ENCODE results near the gene CYP4F22.
"Not testable (repeated sequence)": the region's sequence is repeated elsewhere in the genome, so short reads cannot be mapped to it uniquely, and the experiment has no call there.

CYP4F22 gene

DNA sequence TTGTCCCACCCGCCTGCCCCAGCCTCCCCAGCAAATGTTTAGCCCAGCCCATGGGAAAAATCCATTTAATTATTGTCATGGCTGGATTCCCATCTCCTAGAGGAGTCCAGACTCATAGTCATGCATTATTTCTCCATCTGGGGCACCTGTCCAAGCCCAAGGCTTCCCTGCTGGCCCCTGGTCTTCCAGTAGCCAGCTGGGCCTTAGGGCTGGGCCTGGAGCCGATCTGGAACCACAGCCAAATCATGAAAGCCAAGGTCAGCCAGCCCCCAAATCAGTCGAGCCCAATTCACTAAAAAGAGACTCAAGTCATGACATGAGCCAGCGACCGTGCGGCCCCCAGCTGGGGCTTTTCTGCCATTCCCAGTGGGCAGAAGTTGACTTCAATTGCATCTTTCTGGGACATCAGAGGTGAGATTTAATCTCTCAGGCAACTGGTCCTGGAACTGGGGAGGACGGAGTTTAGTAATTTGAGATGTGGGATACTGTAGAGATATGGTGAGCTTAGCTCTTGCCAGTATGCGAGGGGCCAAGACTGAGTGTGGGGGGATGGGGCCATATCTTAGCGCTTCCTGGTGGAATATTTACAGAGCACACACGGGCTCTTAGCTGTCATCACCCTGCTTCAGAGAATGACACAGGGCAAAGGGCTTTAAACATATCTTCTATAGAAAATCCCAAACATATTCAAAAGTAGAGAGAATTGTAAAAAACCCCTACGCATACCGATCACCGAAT is 19.7 kb upstream of the CYP4F22 start:
- DNase-seq (ENCODE audit: low read depth in 4 of 4, low spot score in 1 of 4), result no peak

GRCh38 chr19:15495151-15495550 is 13.2 kb upstream of the CYP4F22 start:
- no peak for DNase-seq (ENCODE audit: low read depth in 4 of 4, low spot score in 1 of 4)

- DNase-seq (ENCODE audit: low read depth in 4 of 4, low spot score in 1 of 4), result no peak
These were observed 10.0 kb upstream of the CYP4F22 start for GRCh38 chr19:15498156-15498858.

- DNase-seq (ENCODE audit: low read depth in 4 of 4, low spot score in 1 of 4), result no peak
These were observed 9.4 kb upstream of the CYP4F22 start for GRCh38 chr19:15498910-15499309.

DNA sequence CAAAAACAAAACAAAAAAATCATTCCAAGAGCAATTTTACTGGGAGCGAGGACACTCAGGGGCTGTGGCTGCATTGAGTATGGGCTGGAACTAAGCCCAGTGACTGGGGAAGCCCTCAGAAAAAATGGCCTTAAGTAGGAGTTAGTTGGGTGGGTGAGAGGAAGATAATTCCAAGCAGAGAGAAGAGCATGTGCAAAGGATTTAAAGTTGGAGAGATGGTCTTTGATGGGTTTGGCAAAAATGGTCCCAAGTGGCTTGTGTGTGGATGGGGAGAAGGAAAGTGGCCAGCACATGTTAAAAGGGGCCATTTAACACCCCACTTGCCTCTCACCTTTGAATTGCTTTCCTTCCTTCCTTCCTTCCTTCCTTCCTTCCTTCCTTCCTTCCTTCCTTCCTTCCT is 6.7 kb upstream of the CYP4F22 start:
- no peak for DNase-seq (ENCODE audit: low read depth in 4 of 4, low spot score in 1 of 4)

DNA sequence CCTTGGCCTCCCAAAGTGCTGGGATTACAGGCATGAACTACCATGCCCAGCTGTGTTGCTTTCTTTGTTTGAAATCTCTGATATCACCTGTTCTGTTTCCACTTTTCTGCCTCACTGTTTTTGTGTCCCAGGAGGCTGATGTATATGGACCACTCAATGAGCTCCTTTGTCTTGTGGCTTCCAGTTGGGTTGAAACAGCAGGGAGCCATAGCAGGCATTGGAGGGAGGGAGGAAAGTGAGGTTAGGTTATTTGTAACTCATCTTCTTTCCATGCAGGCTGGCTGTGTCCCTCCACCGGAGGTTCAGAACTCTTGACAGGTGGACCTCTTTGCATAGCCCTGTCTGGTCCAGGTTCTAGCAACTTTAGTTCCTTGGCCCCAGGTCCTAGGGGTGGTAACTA is 6.1 kb upstream of the CYP4F22 start:
- DNase-seq (ENCODE audit: low read depth in 4 of 4, low spot score in 1 of 4), result no peak

- no peak for DNase-seq (ENCODE audit: low read depth in 4 of 4, low spot score in 1 of 4)
These were observed 2.2 kb upstream of the CYP4F22 start for GRCh38 chr19:15506074-15506571.

DNA sequence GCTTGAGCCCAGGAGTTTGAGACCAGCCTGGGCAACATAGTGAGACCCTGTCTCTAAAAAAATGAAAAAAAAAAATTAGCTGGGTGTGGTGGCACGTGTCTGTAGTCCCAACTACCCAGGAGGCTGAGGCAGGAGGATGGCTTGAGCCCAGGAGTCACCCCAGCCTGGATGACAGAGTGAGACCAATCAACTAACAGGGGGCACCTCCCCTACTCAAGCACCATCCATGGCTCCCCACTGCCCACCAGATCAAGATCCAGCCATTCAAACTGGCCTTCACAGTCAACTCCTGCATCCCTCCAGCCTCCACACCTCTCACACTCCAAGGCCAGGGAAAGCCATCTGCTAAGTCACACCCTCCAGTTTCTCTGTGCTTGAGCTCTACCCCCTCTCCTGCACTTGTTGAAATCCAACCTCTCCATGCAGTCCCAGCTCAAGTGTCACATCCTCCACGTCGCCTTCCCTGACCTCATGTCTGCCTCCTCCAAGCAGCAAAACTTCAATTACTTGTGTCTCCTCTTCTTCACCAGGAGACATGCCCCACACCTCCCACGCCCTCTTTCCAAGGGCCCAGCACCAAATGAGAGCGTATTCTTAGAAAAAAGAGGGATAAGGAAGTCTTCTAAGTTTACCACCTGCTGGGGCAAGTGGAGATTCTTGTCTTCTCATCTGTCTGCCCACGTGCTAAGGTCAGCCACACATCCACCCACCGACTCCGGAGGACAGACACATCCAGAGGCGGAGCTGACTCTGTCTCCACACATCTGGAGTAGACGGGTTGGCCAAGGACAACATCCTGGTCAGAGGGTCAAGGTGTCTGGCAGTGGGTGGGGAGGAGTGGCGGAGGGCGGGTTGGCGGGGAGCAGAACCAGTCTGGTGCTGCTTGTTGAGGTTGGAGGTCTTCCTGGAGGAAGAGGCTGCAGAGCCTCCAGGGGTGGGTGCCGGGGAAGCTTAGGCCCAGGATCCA is 974 bp upstream of the CYP4F22 start:
- no peak for DNase-seq (ENCODE audit: low read depth in 4 of 4, low spot score in 1 of 4)

GRCh38 chr19:15511671-15512424 is 3.5 kb downstream of the CYP4F22 start:
- no peak for DNase-seq (ENCODE audit: low read depth in 4 of 4, low spot score in 1 of 4)

- DNase-seq (ENCODE audit: low read depth in 4 of 4, low spot score in 1 of 4), result not testable (repeated sequence)
These were observed 6.9 kb downstream of the CYP4F22 start for GRCh38 chr19:15515227-15515625.

GRCh38 chr19:15516363-15516762 is 8.0 kb downstream of the CYP4F22 start:
- no peak for DNase-seq (ENCODE audit: low read depth in 4 of 4, low spot score in 1 of 4)

GRCh38 chr19:15517778-15518177 is 9.5 kb downstream of the CYP4F22 start:
- no peak for DNase-seq (ENCODE audit: low read depth in 4 of 4, low spot score in 1 of 4)

DNA sequence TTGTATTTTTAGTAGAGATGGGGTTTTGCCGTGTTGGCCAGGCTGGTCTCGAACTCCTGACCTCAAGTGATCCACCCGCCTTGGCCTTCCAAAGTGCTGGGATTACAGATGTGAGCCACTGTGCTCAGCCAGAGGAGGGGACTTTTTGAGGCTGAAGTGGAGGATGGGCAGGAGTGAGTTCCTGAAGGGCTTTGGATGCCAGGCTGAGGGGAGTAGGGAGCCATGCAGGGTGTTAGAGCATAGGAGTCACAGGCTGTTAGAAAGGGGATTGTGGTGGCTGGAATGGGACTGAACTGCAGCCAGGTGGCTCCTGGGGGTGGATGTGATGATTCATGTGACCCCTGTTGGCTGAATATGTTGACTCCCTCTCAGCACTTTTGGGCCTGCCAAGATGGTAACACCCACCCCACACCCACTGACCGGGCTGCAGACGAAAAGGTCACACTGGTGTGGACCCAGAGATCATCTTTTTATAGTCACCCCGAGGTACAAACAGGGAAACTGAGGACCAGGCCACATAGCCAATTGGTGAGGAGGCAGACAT is 11.2 kb downstream of the CYP4F22 start:
- no peak for DNase-seq (ENCODE audit: low read depth in 4 of 4, low spot score in 1 of 4)

- no peak for DNase-seq (ENCODE audit: low read depth in 4 of 4, low spot score in 1 of 4)
These were observed 16.5 kb downstream of the CYP4F22 start for GRCh38 chr19:15524781-15525180.

- DNase-seq (ENCODE audit: low read depth in 4 of 4, low spot score in 1 of 4), result no peak
These were observed 17.0 kb downstream of the CYP4F22 start for GRCh38 chr19:15525291-15525690.

DNA sequence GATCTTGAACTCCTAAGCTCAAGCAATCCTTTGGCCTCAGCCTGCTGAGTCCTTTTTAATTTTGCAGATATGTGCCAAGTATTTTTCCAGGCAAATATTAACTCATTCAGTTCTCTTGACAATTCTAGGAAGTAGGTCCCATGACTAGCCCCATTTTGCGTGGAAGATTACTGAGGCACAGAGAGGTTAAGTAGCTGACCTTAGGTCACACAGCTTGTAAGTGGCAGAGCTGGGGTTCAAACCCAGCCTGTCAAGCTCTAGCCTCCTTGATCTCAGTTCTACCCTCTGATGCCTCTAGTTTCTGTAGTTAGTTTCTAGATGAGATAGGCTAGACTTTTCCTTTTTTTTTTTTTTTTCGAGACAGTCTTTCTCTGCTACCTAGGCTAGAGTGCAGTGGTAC is 18.1 kb downstream of the CYP4F22 start:
- no peak for DNase-seq (ENCODE audit: low read depth in 4 of 4, low spot score in 1 of 4)

DNA sequence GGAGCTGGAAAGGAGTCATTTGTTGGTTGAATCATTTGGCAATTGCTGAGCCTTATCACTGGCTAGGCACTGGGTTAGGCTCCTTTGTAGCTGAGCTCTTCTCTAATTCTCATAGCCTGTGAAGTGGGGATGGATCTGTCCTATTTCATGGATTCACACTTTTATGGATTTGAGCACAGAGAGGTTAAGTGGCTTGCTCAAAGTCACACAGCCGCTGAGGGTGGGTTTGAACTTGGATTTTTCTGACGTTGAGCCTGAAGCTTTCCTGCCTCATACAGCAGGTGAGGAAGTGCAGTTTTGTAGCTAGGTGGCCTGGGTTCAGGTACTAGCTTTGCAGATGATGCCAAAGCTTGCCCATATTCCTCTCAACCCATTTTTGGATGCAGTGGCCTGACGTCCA is 19.4 kb downstream of the CYP4F22 start:
- no peak for DNase-seq (ENCODE audit: low read depth in 4 of 4, low spot score in 1 of 4)

DNA sequence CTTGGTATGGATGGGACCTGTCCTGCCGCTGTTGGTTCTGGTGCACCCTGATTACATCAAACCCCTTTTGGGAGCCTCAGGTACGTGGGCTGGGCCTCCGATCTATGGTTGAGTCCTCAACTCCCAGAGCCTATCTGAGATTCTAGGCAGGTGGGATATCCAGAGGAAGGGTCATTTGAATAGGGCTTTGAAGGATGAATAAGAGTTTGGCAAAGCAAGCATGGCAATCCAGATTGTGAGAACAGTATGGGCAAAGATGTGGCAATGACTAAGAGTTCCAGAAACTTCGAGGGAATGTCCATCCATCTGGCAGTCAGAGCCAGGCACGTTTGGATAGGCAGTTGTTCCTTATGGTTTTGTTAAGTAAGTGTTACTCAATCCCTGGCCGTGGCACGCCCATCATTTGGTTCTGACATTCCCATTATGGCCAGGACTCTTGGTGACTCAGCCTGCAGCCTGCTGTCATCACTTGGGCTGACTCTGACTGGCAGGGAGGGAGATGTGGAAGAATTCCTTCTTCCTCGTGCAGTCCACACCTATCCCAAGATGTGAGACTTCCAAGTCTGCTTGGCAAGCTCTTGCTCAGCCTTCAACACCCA is 21.5 kb downstream of the CYP4F22 start:
- DNase-seq (ENCODE audit: low read depth in 4 of 4, low spot score in 1 of 4), result no peak

GRCh38 chr19:15532779-15533521 is 24.6 kb downstream of the CYP4F22 start:
- DNase-seq (ENCODE audit: low read depth in 4 of 4, low spot score in 1 of 4), result no peak

GRCh38 chr19:15533522-15533830 is 25.2 kb downstream of the CYP4F22 start:
- not testable (repeated sequence) for DNase-seq (ENCODE audit: low read depth in 4 of 4, low spot score in 1 of 4)
